Psoas muscle (tissue), 8 donors: ENCODE data around the gene PDZRN4. TPM values are rescaled to one million over a fixed set of nuclear protein-coding genes. Genes with fewer than 3 reads are reported as not detected.

ENCODE experiments used
- ATAC-seq, 4 donors: fragments of 200-7000 bp; cut with Tn5 transposase; one replicate each; pipeline ENCODE4 v1.9.1; 2020; ENCODE audit warnings: moderate library complexity in 3 of 4, mild to moderate bottlenecking in 2 of 4
- DNase-seq, 2 donors: peaks; one replicate each; pipeline ENCODE4 v3.0.0-alpha.2; 2020
- H3K27ac ChIP-seq: fragments of 200-600 bp; one replicate; pipeline ENCODE4 v1.8.0; 2022
- H3K27me3 ChIP-seq, 3 donors: fragments of 200-600 bp in 1 of 3; one replicate each; pipeline versions ENCODE4 v1.6.1 to v1.8.0; 2013 to 2022; ENCODE audit warnings: low read length in 2 of 3, mild to moderate bottlenecking in 2 of 3, moderate library complexity in 1 of 3; ENCODE audit not compliant: insufficient read depth in 3 of 3
- H3K36me3 ChIP-seq, 2 donors: fragments of 200-600 bp in 1 of 2; one replicate each; pipeline versions ENCODE4 v1.6.1 to v1.8.0; 2013 to 2022; ENCODE audit warnings: low read depth in 1 of 2, mild to moderate bottlenecking in 1 of 2, moderate library complexity in 1 of 2; ENCODE audit not compliant: insufficient read depth in 1 of 2
- H3K4me1 ChIP-seq: fragments of 200-600 bp; one replicate; pipeline ENCODE4 v1.8.0; 2022
- H3K4me3 ChIP-seq: fragments of 200-600 bp; one replicate; pipeline ENCODE4 v1.8.0; 2022; ENCODE audit warnings: mild to moderate bottlenecking
- H3K9me3 ChIP-seq: fragments of 200-600 bp; one replicate; pipeline ENCODE4 v1.8.0; 2022
- CTCF ChIP-seq: fragments of 200-600 bp; IDR thresholded peaks from one replicate; pipeline ENCODE4 v1.8.0; 2022; ENCODE audit warnings: antibody characterized with exemption
- whole genome bisulfite sequencing, 3 donors: extraction: QIAGEN DNeasy Blood & Tissue Kit; methylation state at CpG; one replicate each; pipeline versions ENCODE4 v1.1.6 to v1.1.7; 2013; 5-methylcytosine and 5-hydroxymethylcytosine counted together
- intact Hi-C, 2 donors: fragments of 100-400 bp; cut with DNase I; formaldehyde crosslinking; loops; one replicate each; pipeline versions ENCODE4 v1.11.0 to v1.14.2; 2022
- polyA plus RNA-seq, 3 donors: library from polyadenylated mRNA; stranded (reverse); fragments of 200-250 nt; gene quantifications; one replicate each; pipeline ENCODE4 v1.2.3, GENCODE V29; 2013
- total RNA-seq, 4 donors: library from RNA; stranded (reverse); fragmentation: NEBNext Ultra II Directional in 2 of 4; extraction: Animal tissue kit (Norgen Biotek cat#: 25700) in 2 of 4; gene quantifications; one replicate each; pipeline versions ENCODE4 v1.2.1 to v1.2.4, GENCODE V29; 2021 to 2023
- donor health status: healthy with polysubstance abuse.
- donor health status: DM: no; HTN: no; CAD: no; lungs with moderate emphysema.
- donor health status: Bipolar disorder and iron deficiency.
- donor health status: healthy.
- donor health status: DM: yes; HTN: yes; CAD: no.
- donor health status: DM: no; HTN: no; CAD: no.
- donor health status: DM: no; HTN: no; CAD: no.
- donor health status: DM: yes; HTN: yes; CAD: no.

The PDZRN4 gene
- total and polyA plus RNA-seq, 7 donors, result 0.11 to 0.39 (median 0.20) TPM; not detected in 1

GRCh38 chr12:41509271-41510055 is 321.3 kb downstream of the PDZRN4 start:
- TF ChIP-seq CTCF, result no peak

GRCh38 chr12:41510470-41510869 is 322.4 kb downstream of the PDZRN4 start:
- ATAC-seq, result no peak
- H3K27me3 ChIP-seq, result no peaks in the 10 kb centered on the region
- H3K4me1 ChIP-seq, result no peaks in the 10 kb centered on the region
- no peak for DNase-seq
- H3K4me3 ChIP-seq, result no peak overlapping the region
- 55 to 61% (median 55%) methylated on average over 2 of the region's 2 CpGs for WGBS, 3 donors
- no peak overlapping the region for H3K27ac ChIP-seq
- H3K9me3 ChIP-seq, result no peaks in the 10 kb centered on the region
- H3K36me3 ChIP-seq, result no peaks in the 10 kb centered on the region
- no peak for TF ChIP-seq CTCF
- intact Hi-C loops, result no loop called here

More at GRCh38 chr12:41509271-41510055, 321.3 kb downstream of the PDZRN4 start:
- Histone ChIP-seq H3K36me3 (no peaks in the 10 kb centered on the region), H3K4me3 (no peak overlapping the region), H3K27ac (no peak overlapping the region), H3K9me3 (no peaks in the 10 kb centered on the region), H3K27me3 (no peaks in the 10 kb centered on the region), H3K4me1 (no peaks in the 10 kb centered on the region)
- DNase-seq, result no peak
- intact Hi-C loops, result no loop called here
- WGBS, 3 donors, result 71 to 78% (median 78%) methylated on average over 4 of the region's 4 CpGs
- no peak for ATAC-seq

GRCh38 chr12:41511247-41511646 is 323.1 kb downstream of the PDZRN4 start:
- 23 to 40% (median 24%) methylated on average over 1 of the region's 1 CpG for WGBS, 3 donors
- Histone ChIP-seq H3K4me3 (no peak overlapping the region), H3K27me3 (no peaks in the 10 kb centered on the region), H3K9me3 (no peaks in the 10 kb centered on the region), H3K4me1 (no peaks in the 10 kb centered on the region), H3K27ac (no peak overlapping the region), H3K36me3 (no peaks in the 10 kb centered on the region)
- DNase-seq (no peak), ATAC-seq (no peak)
- intact Hi-C loops, result no loop called here
- no peak for TF ChIP-seq CTCF

- H3K36me3 ChIP-seq, result no peaks in the 10 kb centered on the region
- H3K9me3 ChIP-seq, result no peaks in the 10 kb centered on the region
- ATAC-seq, result peak in 2 of 4 donors; percentile 35 to 41
- no peaks in the 10 kb centered on the region for H3K4me1 ChIP-seq
- H3K27ac ChIP-seq, result no peak overlapping the region
- no peak for TF ChIP-seq CTCF
- H3K27me3 ChIP-seq, result no peaks in the 10 kb centered on the region
- intact Hi-C loops, result no loop called here
- no peak overlapping the region for H3K4me3 ChIP-seq
- 43 to 60% (median 55%) methylated on average over 2 of the region's 2 CpGs for whole genome bisulfite sequencing, 3 donors
- DNase-seq, result no peak
Observed at GRCh38 chr12:41512497-41512896, 324.4 kb downstream of the PDZRN4 start.
